Kasumi-1 (cell line): ENCODE measurements around the gene SLC6A11.

Experiments used
- DNase-seq, 2 experiments: peaks; one replicate each; lab custom pipeline; 2025; lab: John Stamatoyannopoulos, UW

The SLC6A11 gene

GRCh38 chr3:10816019-10816862 is at the start of gene SLC6A11:
Gene SLC6A11 (plus strand): TSS chr3:10816228. CDS start chr3:10816266, 38 bp downstream.
- DNase-seq: no peak

GRCh38 chr3:10768708-10769394 is 47.2 kb upstream of the SLC6A11 start:
- DNase-seq: no peak

- no peak for DNase-seq
Measured at GRCh38 chr3:10770547-10770946, 45.5 kb upstream of the SLC6A11 start.

- no peak for DNase-seq
Measured at GRCh38 chr3:10770981-10771380, 45.0 kb upstream of the SLC6A11 start.

GRCh38 chr3:10771486-10772270 is 44.4 kb upstream of the SLC6A11 start:
- no peak for DNase-seq

- DNase-seq: peak; percentile 35 to 58
Measured at GRCh38 chr3:10772271-10773161, 43.5 kb upstream of the SLC6A11 start.

GRCh38 chr3:10774129-10774670 is 41.8 kb upstream of the SLC6A11 start:
- DNase-seq: no peak

- no peak for DNase-seq
Measured at GRCh38 chr3:10774825-10775224, 41.2 kb upstream of the SLC6A11 start.

- DNase-seq: no peak
Measured at GRCh38 chr3:10775259-10775658, 40.8 kb upstream of the SLC6A11 start.

- DNase-seq: no peak
Measured at GRCh38 chr3:10775828-10776227, 40.2 kb upstream of the SLC6A11 start.

GRCh38 chr3:10777627-10778026 is 38.4 kb upstream of the SLC6A11 start:
- no peak for DNase-seq

- no peak for DNase-seq
Measured at GRCh38 chr3:10778492-10779292, 37.3 kb upstream of the SLC6A11 start.

- no peak for DNase-seq
Measured at GRCh38 chr3:10779293-10779805, 36.7 kb upstream of the SLC6A11 start.

- no peak for DNase-seq
Measured at GRCh38 chr3:10780243-10780642, 35.8 kb upstream of the SLC6A11 start.

GRCh38 chr3:10780922-10781321 is 35.1 kb upstream of the SLC6A11 start:
- no peak for DNase-seq

GRCh38 chr3:10781981-10782380 is 34.0 kb upstream of the SLC6A11 start:
- no peak for DNase-seq

GRCh38 chr3:10783360-10784351 is 32.4 kb upstream of the SLC6A11 start:
- peak; percentile 34 to 52 for DNase-seq

- DNase-seq: no peak
Measured at GRCh38 chr3:10786640-10787039, 29.4 kb upstream of the SLC6A11 start.

- no peak for DNase-seq
Measured at GRCh38 chr3:10788451-10788850, 27.6 kb upstream of the SLC6A11 start.
